H54 (cell line): ENCODE data around the gene ALK.

ENCODE experiments used
- DNase-seq: peaks from one replicate; pipeline ENCODE4 v3.0.0; 2011; ENCODE audit warnings: low spot score, mixed read lengths; ENCODE audit not compliant: insufficient read length
- FAIRE-seq: peaks from 3 replicates; lab custom pipeline; 2011; peaks lifted over from hg19 to GRCh38; lab: Jason Lieb, UNC
- POLR2A ChIP-seq: IDR thresholded peaks from 2 replicates; pipeline ENCODE4 v1.6.1; 2011; ENCODE audit warnings: low read depth, mild to moderate bottlenecking, low read length

The ALK gene

DNA sequence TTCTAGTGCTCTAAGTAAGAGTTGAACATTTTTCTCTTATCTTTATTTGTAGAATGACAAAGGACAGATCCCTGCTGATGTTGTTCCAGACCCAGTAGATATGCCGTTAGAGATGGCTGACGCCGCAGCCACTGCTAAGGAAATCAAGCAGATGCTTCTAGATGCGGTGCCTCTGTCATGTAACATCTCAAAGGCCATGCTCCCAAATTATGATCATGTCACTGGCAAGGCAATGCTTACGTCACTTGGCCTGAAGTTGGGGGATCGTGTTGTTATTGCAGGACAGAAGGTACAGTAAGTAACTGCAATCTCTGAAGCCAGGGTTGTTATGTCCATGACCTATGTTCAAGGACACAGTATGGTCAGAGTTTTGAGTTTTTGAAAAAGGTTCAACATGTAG is 777.7 kb downstream of the ALK start:
- DNase-seq (no peak), FAIRE-seq (no peak)
- no peak for TF ChIP-seq POLR2A
